K562 (cell line): ENCODE results near the gene UFSP1. TPM values are rescaled to one million over a fixed set of nuclear protein-coding genes. Genes with fewer than 3 reads are reported as not detected.
A peak's percentile ranks its signal among the peaks of the same experiment; 100 is the strongest.

Experiments
- CBX5 ChIP-seq: IDR thresholded peaks from 2 replicates; pipeline ENCODE4 v1.6.1; 2014; ENCODE audit warnings: low read depth, borderline replicate concordance
- CCAR2 ChIP-seq: fragments of 200-400 bp; formaldehyde crosslinking; IDR thresholded peaks from 2 replicates; pipeline ENCODE4 v1.6.1; 2017; ENCODE audit warnings: mild to moderate bottlenecking, low read depth, low read length
- CGGBP1 ChIP-seq: fragments of 250-450 bp; sonication (Bioruptor Pico); IDR thresholded peaks from 2 replicates; pipeline ENCODE4 v1.9.0; 2021; ENCODE audit warnings: mild to moderate bottlenecking
- COPS2 ChIP-seq: fragments of 450-650 bp; conservative IDR thresholded peaks from 2 replicates; pipeline ENCODE4 v1.6.1; 2016; ENCODE audit warnings: mild to moderate bottlenecking, moderate library complexity
- DDX20 ChIP-seq: fragments of 450-650 bp; IDR thresholded peaks from 2 replicates; pipeline ENCODE4 v1.6.1; 2016; ENCODE audit warnings: missing genetic modification characterization, low read depth, mild to moderate bottlenecking, missing compliant biosample characterization, moderate library complexity
- ETS2 ChIP-seq: IDR thresholded peaks from 2 replicates; pipeline ENCODE4 v1.6.1; 2016; ENCODE audit warnings: borderline replicate concordance, missing genetic modification characterization, mild to moderate bottlenecking, moderate library complexity, missing compliant biosample characterization; ENCODE audit not compliant: poor library complexity, severe bottlenecking
- GABPB2 ChIP-seq: fragments of 250-450 bp; sonication (Bioruptor Pico); conservative IDR thresholded peaks from 2 replicates; pipeline ENCODE4 v1.5.1; 2021; ENCODE audit warnings: mild to moderate bottlenecking
- HOXB6 ChIP-seq: fragments of 250-450 bp; sonication (Bioruptor Pico); IDR thresholded peaks from 2 replicates; pipeline ENCODE4 v1.5.1; 2022; ENCODE audit warnings: mild to moderate bottlenecking, borderline replicate concordance
- KLF13 ChIP-seq: fragments of 450-650 bp; IDR thresholded peaks from 2 replicates; pipeline ENCODE4 v1.6.1; 2016; ENCODE audit warnings: missing genetic modification characterization, low read depth, mild to moderate bottlenecking, missing compliant biosample characterization, moderate library complexity, borderline replicate concordance
- LEF1 ChIP-seq: fragments of 450-650 bp; IDR thresholded peaks from 2 replicates; pipeline ENCODE4 v1.6.1; 2016; ENCODE audit warnings: mild to moderate bottlenecking
- MAFF ChIP-seq: IDR thresholded peaks from 2 replicates; pipeline ENCODE4 v1.6.1; 2012; ENCODE audit warnings: low read length, improper control_type of control experiment
- MAZ ChIP-seq, 2 experiments: fragments of 450-650 bp in 1 of 2; sonication (generic) in 1 of 2; formaldehyde crosslinking; IDR thresholded peaks in 1 of 2; conservative IDR thresholded peaks in 1 of 2; 2 replicates each; pipeline versions ENCODE4 v1.4.0 to v1.5.0; 2020; ENCODE audit warnings: mild to moderate bottlenecking in 1 of 2, missing genetic modification reagents in 1 of 2
- PCBP1 ChIP-seq: fragments of 200-400 bp; formaldehyde crosslinking; IDR thresholded peaks from 2 replicates; pipeline ENCODE4 v1.6.1; 2018; ENCODE audit warnings: mild to moderate bottlenecking, low read depth, low read length; ENCODE audit not compliant: poor library complexity, severe bottlenecking
- PML ChIP-seq: IDR thresholded peaks from 2 replicates; pipeline ENCODE4 v1.6.1; 2012; ENCODE audit warnings: low read length, inconsistent platforms
- SNIP1 ChIP-seq: fragments of 450-650 bp; IDR thresholded peaks from 2 replicates; pipeline ENCODE4 v1.7.1; 2017; ENCODE audit warnings: low read depth, mild to moderate bottlenecking
- SRSF7 ChIP-seq: fragments of 200-400 bp; formaldehyde crosslinking; optimal IDR thresholded peaks from 2 replicates; pipeline ENCODE3; 2017; ENCODE audit warnings: mild to moderate bottlenecking, low read depth, low read length
- STAT5B ChIP-seq: fragments of 250-450 bp; sonication (Bioruptor Pico); IDR thresholded peaks from 2 replicates; pipeline ENCODE4 v1.8.0; 2021; ENCODE audit warnings: mild to moderate bottlenecking, inconsistent platforms
- USF1 ChIP-seq: sonication (generic); formaldehyde crosslinking; IDR thresholded peaks from 2 replicates; pipeline ENCODE4 v1.9.0; 2022; ENCODE audit warnings: mild to moderate bottlenecking, missing genetic modification reagents
- ZBTB1 ChIP-seq: sonication (generic); formaldehyde crosslinking; IDR thresholded peaks from 2 replicates; pipeline ENCODE4 v1.8.1; 2023; ENCODE audit warnings: missing genetic modification reagents, low read depth, mild to moderate bottlenecking, borderline replicate concordance
- ZBTB26 ChIP-seq: fragments of 450-650 bp; formaldehyde crosslinking; IDR thresholded peaks from 2 replicates; pipeline ENCODE4 v1.4.0; 2022; ENCODE audit warnings: missing genetic modification characterization
- ZKSCAN1 ChIP-seq: fragments of 150-350 bp; IDR thresholded peaks from 2 replicates; pipeline ENCODE4 v1.6.1; 2016; ENCODE audit warnings: low read depth, low read length
- ZNF165 ChIP-seq: fragments of 250-450 bp; sonication (Bioruptor Pico); IDR thresholded peaks from 2 replicates; pipeline ENCODE4 v1.4.0; 2020; ENCODE audit warnings: borderline replicate concordance
- polyA plus RNA-seq, 8 experiments: library from polyadenylated mRNA; depleted of rRNA in 4 of 8; stranded (reverse) in 5 of 8; unstranded in 3 of 8; fragments of >200 nt; fragmentation: Nextera tagmentation in 2 of 8; fragmentation: Illumina TruSeq in 1 of 8; extraction: Ambion mirVana in 2 of 8; extraction: Trizol in 1 of 8; gene quantifications; 2 replicates each; pipeline versions ENCODE4 v1.2.1 to v1.2.3, GENCODE V29; 2011 to 2014; ENCODE audit warnings: inconsistent platforms in 1 of 8, missing spikeins in 1 of 8
- total RNA-seq, 7 experiments: library from RNA; depleted of rRNA in 6 of 7; stranded (reverse); fragments of >200 nt in 6 of 7; fragmentation: Illumina TruSeq in 2 of 7; extraction: Trizol in 2 of 7; gene quantifications; 2 replicates each; pipeline versions ENCODE4 v1.2.1 to v1.2.3, GENCODE V29; 2011 to 2021; ENCODE audit warnings: low replicate concordance in 1 of 7
- TF ChIP-seq, protein P1 (sequence below): fragments of 250-450 bp; sonication (Bioruptor Pico); IDR thresholded peaks from 2 replicates; pipeline ENCODE4 v1.5.0; 2020; ENCODE audit warnings: mild to moderate bottlenecking, borderline replicate concordance
- TF ChIP-seq, protein P2 (sequence below): fragments of 450-650 bp; IDR thresholded peaks from 2 replicates; pipeline ENCODE4 v1.6.1; 2016

UFSP1 gene
- total and polyA plus RNA-seq, 9 of the 15 experiments (the other 6 are each of a cell fraction or from before 2014, with no cell fraction given) = 0.50 to 18.8 (median 2.1) TPM

DNA sequence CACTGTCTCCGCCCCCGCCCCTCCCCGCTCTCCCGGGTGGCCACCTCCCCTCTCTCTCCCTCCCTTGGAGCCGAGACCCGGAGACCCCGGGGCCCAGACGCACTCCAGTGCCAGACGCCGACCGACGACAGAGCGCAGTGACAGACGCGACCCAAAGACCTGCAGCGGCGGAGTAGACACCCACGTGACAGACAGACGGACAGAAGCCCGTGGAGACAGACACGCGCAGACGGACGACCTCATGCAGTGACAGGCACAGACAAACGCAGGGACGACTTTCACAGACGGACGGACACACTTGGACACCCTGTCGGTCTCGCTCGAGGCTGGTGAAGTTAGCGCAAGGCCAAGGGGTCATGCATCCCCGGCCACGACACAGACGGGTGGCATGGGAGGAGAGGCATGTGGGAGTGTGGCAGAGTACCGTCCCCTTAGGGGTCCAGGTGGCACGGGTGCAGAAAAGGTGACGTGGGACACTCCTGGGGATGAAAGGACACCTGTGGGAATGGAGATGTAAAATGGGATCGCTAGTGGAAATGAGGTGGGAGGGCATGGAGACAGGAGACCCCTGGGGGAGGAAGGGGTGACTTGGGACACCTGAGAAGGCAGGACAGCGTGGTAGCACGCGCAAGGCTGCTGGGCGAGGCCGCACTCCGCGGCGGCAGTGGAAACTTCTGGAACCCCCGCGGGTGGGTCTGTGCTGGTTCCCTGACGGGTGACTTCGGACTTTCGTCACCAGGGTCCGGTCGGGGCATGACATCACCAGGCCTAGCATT lies 6.6 kb upstream of the UFSP1 start (continued):
- TF ChIP-seq USF1 = peak; percentile 88
- TF ChIP-seq ZBTB1 (CRISPR knock-in tag) = peak; percentile 49; the same call in 1 of the 2 replicates
- TF ChIP-seq, protein P1, sequence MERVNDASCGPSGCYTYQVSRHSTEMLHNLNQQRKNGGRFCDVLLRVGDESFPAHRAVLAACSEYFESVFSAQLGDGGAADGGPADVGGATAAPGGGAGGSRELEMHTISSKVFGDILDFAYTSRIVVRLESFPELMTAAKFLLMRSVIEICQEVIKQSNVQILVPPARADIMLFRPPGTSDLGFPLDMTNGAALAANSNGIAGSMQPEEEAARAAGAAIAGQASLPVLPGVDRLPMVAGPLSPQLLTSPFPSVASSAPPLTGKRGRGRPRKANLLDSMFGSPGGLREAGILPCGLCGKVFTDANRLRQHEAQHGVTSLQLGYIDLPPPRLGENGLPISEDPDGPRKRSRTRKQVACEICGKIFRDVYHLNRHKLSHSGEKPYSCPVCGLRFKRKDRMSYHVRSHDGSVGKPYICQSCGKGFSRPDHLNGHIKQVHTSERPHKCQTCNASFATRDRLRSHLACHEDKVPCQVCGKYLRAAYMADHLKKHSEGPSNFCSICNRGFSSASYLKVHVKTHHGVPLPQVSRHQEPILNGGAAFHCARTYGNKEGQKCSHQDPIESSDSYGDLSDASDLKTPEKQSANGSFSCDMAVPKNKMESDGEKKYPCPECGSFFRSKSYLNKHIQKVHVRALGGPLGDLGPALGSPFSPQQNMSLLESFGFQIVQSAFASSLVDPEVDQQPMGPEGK (CRISPR knock-in tag) = no peak
- TF ChIP-seq SRSF7 = no peak
- no peak for TF ChIP-seq ZBTB26 (CRISPR knock-in tag)
- no peak for TF ChIP-seq DDX20 (tag)
- TF ChIP-seq CBX5 = no peak
- no peak for TF ChIP-seq ETS2 (tag)
- TF ChIP-seq CCAR2 = no peak
- TF ChIP-seq STAT5B (CRISPR knock-in tag) = no peak
- TF ChIP-seq KLF13 (tag) = peak; percentile 9; the same call in 1 of the 2 replicates
- no peak for TF ChIP-seq MAZ (CRISPR knock-in tag; conservative IDR thresholded peaks at IDR 0.05 in 1 of 2, IDR thresholded peaks at IDR 0.05 in 1 of 2)
- TF ChIP-seq ZNF165 (CRISPR knock-in tag) = no peak
- no peak for TF ChIP-seq ZKSCAN1
- TF ChIP-seq CGGBP1 (CRISPR knock-in tag) = no peak
- peak; percentile 38; the same call in 1 of the 2 replicates for TF ChIP-seq LEF1
- no peak for TF ChIP-seq SNIP1
- no peak for TF ChIP-seq PML
- TF ChIP-seq HOXB6 = no peak
- no peak for TF ChIP-seq PCBP1
- TF ChIP-seq, protein P2, sequence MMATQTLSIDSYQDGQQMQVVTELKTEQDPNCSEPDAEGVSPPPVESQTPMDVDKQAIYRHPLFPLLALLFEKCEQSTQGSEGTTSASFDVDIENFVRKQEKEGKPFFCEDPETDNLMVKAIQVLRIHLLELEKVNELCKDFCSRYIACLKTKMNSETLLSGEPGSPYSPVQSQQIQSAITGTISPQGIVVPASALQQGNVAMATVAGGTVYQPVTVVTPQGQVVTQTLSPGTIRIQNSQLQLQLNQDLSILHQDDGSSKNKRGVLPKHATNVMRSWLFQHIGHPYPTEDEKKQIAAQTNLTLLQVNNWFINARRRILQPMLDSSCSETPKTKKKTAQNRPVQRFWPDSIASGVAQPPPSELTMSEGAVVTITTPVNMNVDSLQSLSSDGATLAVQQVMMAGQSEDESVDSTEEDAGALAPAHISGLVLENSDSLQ = peak; percentile 79
- TF ChIP-seq COPS2 = no peak
- TF ChIP-seq GABPB2 = no peak
- TF ChIP-seq MAFF = no peak
